Measurements from ENCODE around the gene WDR77.

WDR77 gene

GRCh38 chr1:111469539-111469938 lies 20.5 kb upstream of the WDR77 start:
- no peak for DNase-seq (ENCODE audit: low read depth in 1 of 2, low spot score in 1 of 2)

GRCh38 chr1:111468717-111469100 lies 19.7 kb upstream of the WDR77 start:
- no peak for DNase-seq (ENCODE audit: low read depth in 1 of 2, low spot score in 1 of 2)

DNA sequence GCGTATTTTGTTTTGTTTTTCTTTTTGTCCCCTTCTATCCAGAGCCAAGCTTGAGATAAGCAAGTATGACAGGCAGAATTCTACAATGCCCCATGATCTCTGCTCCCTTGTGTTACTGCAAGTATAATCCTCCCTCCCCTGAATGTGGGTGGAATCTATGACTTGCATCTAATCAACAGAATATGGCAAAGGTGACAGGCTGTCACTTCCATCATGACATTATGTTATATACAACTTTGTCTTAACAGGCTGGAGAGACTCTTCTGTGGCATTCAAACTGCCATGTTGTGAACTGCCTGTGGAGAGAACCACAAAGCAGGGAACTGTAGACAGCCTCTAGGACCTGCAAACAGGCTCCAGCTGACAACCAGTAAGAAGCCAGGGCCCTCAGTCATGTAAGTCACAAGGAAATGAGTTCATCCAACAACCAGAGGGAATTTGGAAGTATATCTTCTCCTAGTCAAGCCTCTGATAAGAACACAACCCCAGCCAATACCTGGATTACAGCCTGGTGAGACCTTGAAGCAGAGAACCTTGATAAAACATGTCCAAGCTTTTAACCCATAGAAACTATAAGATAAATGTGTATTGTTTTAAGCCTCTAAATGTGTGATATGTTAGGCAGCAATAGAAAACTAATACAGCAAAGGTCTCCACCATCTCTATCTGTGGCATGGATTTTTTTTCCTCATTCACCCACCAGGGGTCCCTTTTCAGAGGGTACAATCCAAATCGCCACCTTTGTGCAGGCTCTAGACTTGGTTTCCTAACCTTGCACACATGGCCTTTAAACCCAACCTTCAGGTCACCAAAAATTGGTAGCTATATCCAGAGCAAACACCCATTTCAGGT lies 19.0 kb upstream of the WDR77 start:
- no peak for DNase-seq (ENCODE audit: low read depth in 1 of 2, low spot score in 1 of 2)

DNA sequence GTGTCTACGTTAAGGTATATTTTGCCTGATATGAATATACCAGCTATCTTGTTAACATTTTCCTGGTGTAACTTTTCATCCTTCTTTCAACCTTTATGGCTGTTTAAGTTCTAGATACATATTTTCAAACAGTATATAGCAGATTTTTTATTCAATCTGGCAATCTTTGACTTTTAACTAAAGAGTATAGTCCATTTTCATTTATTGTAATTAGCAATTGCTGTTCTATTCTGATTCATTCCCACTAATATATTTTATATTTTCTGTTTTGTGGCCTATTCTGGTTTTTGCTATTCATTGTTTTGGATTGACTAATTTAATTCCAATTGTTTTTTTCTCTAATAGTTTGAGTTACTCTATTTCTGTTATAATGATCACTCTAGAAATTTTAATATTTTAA lies 17.4 kb upstream of the WDR77 start:
- DNase-seq (ENCODE audit: low read depth in 1 of 2, low spot score in 1 of 2), result no peak

DNA sequence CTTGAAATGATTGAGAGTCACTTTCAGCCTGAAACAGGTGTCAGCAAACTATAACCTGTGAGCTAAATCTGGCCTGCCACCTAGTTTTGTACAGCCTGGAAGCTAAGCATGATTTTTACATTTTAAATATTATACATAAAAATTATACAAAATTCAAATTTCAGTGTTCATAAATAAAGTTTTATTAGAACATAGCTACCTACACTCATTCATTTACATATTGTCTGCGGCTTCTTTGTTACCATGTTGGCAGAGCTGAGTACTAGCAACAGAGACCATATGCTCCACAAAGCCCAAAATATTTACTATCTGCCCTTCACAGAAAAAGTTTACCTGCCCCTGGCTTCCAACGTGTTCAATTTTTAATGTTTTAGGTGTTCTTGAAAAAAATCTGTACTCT lies 16.7 kb upstream of the WDR77 start:
- no peak for DNase-seq (ENCODE audit: low read depth in 1 of 2, low spot score in 1 of 2)

- DNase-seq (ENCODE audit: low read depth in 1 of 2, low spot score in 1 of 2), result no peak
Observed at GRCh38 chr1:111463029-111463683, 14.1 kb upstream of the WDR77 start.

- no peak for DNase-seq (ENCODE audit: low read depth in 1 of 2, low spot score in 1 of 2)
Observed at GRCh38 chr1:111462370-111463028, 13.4 kb upstream of the WDR77 start.

DNA sequence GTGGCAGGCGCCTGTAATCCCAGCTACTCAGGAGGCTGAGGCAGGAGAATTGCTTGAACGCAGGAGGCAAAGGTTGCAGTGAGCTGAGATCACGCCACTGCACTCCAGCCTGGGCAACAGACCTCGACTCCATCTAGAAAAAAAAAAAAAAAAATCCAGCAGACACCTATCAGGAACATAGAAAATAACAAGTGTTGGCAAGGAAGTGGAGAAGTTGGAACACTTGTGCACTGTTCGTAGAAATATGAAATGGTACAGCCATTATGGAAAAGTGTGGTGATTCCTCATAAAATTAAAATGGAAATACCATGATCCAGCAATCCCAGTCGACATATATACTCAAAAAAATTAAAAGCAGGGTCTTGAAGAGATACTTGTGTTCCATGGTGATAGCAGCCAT lies 12.7 kb upstream of the WDR77 start:
- DNase-seq (ENCODE audit: low read depth in 1 of 2, low spot score in 1 of 2), result no peak

DNA sequence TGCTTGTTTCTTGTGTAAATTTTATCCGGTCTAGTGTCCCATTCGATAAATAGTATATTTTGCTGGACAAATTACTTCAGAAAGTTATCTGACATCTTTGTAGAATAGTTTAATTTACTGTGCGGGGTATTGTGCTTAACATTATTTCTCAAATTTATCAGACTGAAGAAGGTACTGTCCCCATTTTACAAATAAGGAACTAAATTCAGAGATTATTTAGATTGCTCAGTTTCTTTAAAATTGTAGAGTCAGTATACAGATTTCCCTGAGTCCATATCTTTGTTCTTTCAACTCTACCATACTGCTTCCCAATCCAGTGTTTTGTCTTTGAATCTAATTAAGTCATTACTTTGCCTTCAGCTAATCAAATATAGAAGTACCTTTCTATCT lies 6.6 kb upstream of the WDR77 start:
- no peak for DNase-seq (ENCODE audit: low read depth in 1 of 2, low spot score in 1 of 2)

DNA sequence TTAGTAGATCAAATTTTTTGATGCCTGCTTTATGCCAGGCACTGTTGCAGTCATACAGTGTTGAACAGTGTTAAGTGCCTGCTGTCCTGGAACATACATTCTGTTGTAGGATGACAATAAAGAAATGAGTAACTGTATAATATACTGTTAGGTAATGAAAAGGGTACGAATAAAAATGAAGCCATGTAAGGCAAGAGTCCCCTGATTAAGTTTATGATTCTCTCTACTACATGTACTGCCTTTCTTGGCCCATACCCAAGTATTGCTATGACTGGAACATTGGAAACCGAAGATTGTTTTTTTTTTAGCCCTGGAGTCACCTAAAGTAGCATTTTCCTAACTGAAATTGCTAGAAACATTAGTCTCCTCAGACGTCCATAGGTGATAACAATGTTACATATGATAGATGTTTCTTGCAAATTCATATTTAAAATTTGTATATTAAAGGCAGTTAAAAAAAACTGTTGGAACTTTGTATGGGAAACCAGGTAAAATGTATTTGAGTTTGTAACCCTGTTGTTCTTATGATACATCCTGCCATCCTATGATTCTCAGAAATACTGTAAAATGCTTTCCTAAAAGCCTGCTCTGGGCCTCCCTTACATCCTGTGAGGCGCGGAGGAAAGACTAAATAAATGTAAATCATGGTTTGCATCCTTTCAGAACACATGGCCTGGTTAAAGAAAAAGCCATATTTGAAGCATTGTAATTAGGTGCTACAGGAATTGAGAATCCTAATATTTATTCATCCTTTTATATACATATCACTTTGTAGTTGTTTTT lies 6.0 kb upstream of the WDR77 start:
- DNase-seq (ENCODE audit: low read depth in 1 of 2, low spot score in 1 of 2), result no peak

DNA sequence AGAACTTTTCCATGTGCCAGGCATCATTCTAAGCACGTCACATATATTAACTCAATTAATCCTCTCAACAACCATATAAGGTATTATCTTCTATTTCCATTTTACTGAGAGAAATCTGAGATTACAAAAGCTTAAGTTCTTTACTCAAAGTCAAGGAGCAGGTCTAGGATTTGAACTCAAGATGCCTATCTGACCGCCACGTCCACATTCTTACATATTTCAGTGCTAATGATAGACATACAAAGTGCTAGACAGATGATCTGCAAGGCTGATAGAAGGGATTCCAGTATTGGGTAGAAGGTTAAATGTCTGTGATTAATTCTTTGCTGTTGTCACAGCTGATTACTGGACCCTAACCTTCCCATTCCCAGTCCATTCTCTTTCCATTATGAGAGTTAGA lies 4.7 kb upstream of the WDR77 start:
- no peak for DNase-seq (ENCODE audit: low read depth in 1 of 2, low spot score in 1 of 2)

- no peak for DNase-seq (ENCODE audit: low read depth in 1 of 2, low spot score in 1 of 2)
Observed at GRCh38 chr1:111452581-111452980, 3.5 kb upstream of the WDR77 start.

GRCh38 chr1:111450185-111450584 lies 1.1 kb upstream of the WDR77 start:
- DNase-seq (ENCODE audit: low read depth in 1 of 2, low spot score in 1 of 2), result no peak

DNA sequence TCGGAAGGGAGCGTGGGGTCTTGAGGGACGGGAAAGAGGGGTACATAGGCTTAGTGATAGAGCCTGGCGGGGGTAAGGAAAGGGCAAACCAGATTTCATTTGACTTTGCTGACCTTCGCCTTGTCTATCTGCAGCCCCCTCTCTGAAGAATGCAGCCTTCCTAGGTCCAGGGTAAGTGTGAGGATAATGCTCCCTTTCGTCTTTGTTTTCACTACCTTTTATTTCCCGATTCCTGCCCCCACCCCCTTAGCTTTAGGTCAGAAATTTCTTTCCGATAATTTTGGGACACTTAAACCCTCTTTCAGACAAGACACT lies 604 bp upstream of the WDR77 start:
- no peak for DNase-seq (ENCODE audit: low read depth in 1 of 2, low spot score in 1 of 2)

GRCh38 chr1:111448482-111448917 lies 556 bp downstream of the WDR77 start:
- peak; percentile 10 to 14 for DNase-seq (ENCODE audit: low read depth in 1 of 2, low spot score in 1 of 2)

GRCh38 chr1:111446967-111447892 lies 1.8 kb downstream of the WDR77 start:
- DNase-seq (ENCODE audit: low read depth in 1 of 2, low spot score in 1 of 2), result no peak

GRCh38 chr1:111446546-111446945 lies 2.5 kb downstream of the WDR77 start:
- DNase-seq (ENCODE audit: low read depth in 1 of 2, low spot score in 1 of 2), result no peak

- DNase-seq (ENCODE audit: low read depth in 1 of 2, low spot score in 1 of 2), result no peak
Observed at GRCh38 chr1:111444031-111444430, 5.0 kb downstream of the WDR77 start.

DNA sequence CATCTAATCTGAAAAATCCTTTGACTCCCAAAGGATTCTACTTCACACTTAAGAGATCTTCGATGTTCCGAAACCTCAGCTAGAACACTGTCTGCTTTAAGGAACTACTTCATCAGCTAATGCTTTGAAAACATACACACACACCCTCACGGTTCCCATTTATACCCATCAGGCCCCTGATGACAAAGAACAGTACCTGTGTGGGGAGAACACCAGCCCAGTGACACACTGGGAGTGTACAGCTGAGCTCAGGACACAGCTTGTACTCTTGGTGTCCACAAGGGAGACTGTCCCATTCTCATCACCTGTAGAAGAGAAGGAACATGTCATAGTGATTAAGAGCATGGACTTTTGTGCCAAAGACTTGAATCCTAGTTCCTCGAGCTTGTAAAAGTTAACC lies 6.6 kb downstream of the WDR77 start:
- no peak for DNase-seq (ENCODE audit: low read depth in 1 of 2, low spot score in 1 of 2)

- DNase-seq (ENCODE audit: low read depth in 1 of 2, low spot score in 1 of 2), result peak; percentile 20 to 33
Observed at GRCh38 chr1:111441573-111442192, 7.4 kb downstream of the WDR77 start.
